Memory B cell (primary cell): Measurements from ENCODE around the gene AJAP1.

Source experiments
- ATAC-seq: fragments of 150-1000 bp; cut with Tn5 transposase; 2 replicates; pipeline ENCODE4 v1.10.0; 2021; ENCODE audit warnings: low read depth, mild to moderate bottlenecking, moderate library complexity
- DNase-seq, 2 donors: peaks; one replicate each; pipeline ENCODE4 v3.0.0; 2022; ENCODE audit warnings: low spot score in 2 of 2
- H3K27ac Mint-ChIP-seq: one replicate; pipeline ENCODE4 v1.8.0; 2022; ENCODE audit warnings: mild to moderate bottlenecking, moderate library complexity, mixed read lengths
- H3K27me3 Mint-ChIP-seq: one replicate; pipeline ENCODE4 v1.8.0; 2022; ENCODE audit warnings: mixed read lengths
- H3K36me3 Mint-ChIP-seq: one replicate; pipeline ENCODE4 v1.8.0; 2022; ENCODE audit warnings: mild to moderate bottlenecking, mixed read lengths
- H3K4me1 Mint-ChIP-seq: one replicate; pipeline ENCODE4 v1.8.0; 2022; ENCODE audit warnings: mixed read lengths
- H3K4me3 Mint-ChIP-seq: one replicate; pipeline ENCODE4 v1.8.0; 2022; ENCODE audit warnings: mild to moderate bottlenecking, moderate library complexity, mixed read lengths
- H3K9me3 Mint-ChIP-seq: one replicate; pipeline ENCODE4 v1.8.0; 2022; ENCODE audit warnings: mixed read lengths

Gene AJAP1

DNA sequence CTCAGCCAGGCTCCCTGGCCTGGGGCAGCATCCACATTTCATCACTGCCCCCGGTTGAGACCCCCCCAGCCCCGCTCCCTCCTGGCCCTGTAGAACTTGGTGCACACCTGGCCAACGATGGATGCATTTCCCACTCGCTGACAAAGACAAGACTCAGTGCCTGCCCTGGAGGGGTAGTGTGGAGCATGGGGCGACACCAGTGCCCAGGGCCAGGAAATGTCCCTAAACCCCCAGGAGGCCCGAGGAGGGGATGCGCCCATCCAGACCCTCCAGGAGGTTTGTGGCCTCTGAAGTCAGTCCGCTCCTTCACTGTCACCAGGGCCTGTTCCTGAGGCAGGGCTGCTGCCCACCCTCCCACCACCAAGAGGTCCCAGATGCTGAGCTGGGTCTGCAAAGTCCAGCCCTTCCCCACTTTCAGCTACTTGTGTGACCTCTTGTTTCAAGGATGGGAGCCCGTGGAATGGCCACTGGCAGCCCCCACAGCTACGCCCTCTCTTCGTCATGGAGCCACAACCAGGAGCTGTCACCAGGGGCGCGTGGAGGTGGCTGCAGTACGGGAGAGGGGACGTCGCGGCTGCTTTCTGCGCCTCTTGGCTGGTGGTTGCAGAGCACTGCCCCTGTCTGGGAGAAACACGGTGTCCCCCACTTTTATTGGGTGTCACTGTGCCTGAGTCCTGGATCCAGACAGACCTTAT lies 35.7 kb downstream of the AJAP1 start:
- Mint-ChIP-seq H3K4me3 (no peak overlapping the region), H3K27me3 (peaks cover 1% of the 10 kb centered on the region), H3K4me1 (no peaks in the 10 kb centered on the region), H3K27ac (no peak overlapping the region), H3K36me3 (no peaks in the 10 kb centered on the region), H3K9me3 (no peaks in the 10 kb centered on the region)
- ATAC-seq (no peak), DNase-seq (no peak)

GRCh38 chr1:4690951-4691675 lies 36.7 kb downstream of the AJAP1 start:
- ATAC-seq (no peak), DNase-seq (no peak)
- Mint-ChIP-seq H3K27me3 (peaks cover 1% of the 10 kb centered on the region), H3K4me3 (no peak overlapping the region), H3K27ac (no peak overlapping the region), H3K4me1 (no peaks in the 10 kb centered on the region), H3K36me3 (no peaks in the 10 kb centered on the region), H3K9me3 (no peaks in the 10 kb centered on the region)

DNA sequence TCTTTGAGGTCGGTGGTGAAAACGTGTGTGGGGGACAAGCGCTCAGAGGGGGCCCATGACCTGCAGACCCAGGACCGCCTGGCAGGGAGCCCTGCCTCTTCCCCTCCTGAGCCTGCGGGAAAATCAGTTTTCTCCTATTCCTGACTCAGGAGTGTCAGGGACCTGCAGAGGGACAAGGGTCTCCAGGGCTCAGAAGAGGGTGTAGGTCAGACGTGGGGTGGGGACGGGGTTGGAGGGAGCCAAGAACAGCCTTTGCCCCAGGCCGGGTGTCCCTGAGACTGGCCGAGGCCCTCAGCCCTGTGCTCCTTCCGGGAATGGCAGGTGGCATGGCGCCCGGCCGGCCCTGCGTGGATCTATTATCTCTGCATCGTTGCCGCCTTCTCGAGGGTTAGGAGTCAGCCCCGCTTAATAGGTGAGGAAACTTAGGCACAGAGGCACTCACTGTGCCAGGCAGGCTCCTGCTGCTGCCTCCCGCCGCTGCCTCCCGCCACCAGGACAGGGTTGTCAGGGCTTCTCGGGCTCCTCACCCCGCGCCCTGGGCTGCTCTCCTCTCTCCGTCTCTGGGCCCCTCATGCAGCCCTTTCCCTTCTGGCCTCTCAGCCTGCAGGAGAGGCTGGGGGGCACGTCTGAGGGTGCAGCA lies 37.5 kb downstream of the AJAP1 start:
- no peak overlapping the region for H3K27ac Mint-ChIP-seq
- H3K9me3 Mint-ChIP-seq = no peaks in the 10 kb centered on the region
- H3K4me3 Mint-ChIP-seq = no peak overlapping the region
- H3K4me1 Mint-ChIP-seq = no peaks in the 10 kb centered on the region
- no peaks in the 10 kb centered on the region for H3K36me3 Mint-ChIP-seq
- ATAC-seq (no peak), DNase-seq (no peak)
- peaks cover 1% of the 10 kb centered on the region for H3K27me3 Mint-ChIP-seq

GRCh38 chr1:4692437-4692836 lies 38.0 kb downstream of the AJAP1 start:
- Mint-ChIP-seq H3K27ac (no peak overlapping the region), H3K27me3 (peaks cover 1% of the 10 kb centered on the region), H3K36me3 (no peaks in the 10 kb centered on the region), H3K4me3 (no peak overlapping the region), H3K4me1 (no peaks in the 10 kb centered on the region), H3K9me3 (no peaks in the 10 kb centered on the region)
- no peak for ATAC-seq
- DNase-seq = no peak

DNA sequence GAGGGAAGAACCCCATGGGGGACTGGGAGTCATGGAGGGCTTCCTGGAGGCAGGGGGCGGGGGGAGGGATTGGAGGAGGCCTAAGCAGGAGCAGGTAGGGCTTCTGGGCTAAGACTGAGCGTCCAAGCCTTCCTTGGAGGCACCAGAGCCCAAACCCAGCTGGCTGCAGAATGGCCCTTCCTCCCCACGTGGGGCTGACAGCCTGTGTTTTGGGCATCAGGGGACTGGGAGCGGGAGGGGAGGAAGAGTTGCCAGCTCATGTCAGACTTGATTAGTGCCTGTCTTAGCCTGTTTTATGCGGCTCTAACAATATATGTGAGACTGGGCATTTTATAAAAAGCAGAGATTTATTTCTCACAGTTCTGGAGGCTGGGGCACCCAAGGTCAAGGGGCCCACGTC lies 38.9 kb downstream of the AJAP1 start:
- Mint-ChIP-seq H3K27me3 (peaks cover 1% of the 10 kb centered on the region), H3K36me3 (no peaks in the 10 kb centered on the region)
- no peak for ATAC-seq

GRCh38 chr1:4693891-4694290 lies 39.5 kb downstream of the AJAP1 start:
- H3K9me3 Mint-ChIP-seq = no peaks in the 10 kb centered on the region
- ATAC-seq = no peak
- no peaks in the 10 kb centered on the region for H3K36me3 Mint-ChIP-seq
- H3K4me3 Mint-ChIP-seq = no peak overlapping the region
- H3K27me3 Mint-ChIP-seq = peaks cover 1% of the 10 kb centered on the region
- H3K27ac Mint-ChIP-seq = no peak overlapping the region
- no peak for DNase-seq
- no peaks in the 10 kb centered on the region for H3K4me1 Mint-ChIP-seq

More for the DNA sequence above, 38.9 kb downstream of the AJAP1 start:
- Mint-ChIP-seq H3K4me3 (no peak overlapping the region), H3K27ac (no peak overlapping the region), H3K4me1 (no peaks in the 10 kb centered on the region), H3K9me3 (no peaks in the 10 kb centered on the region)
- no peak for DNase-seq

- no peak overlapping the region for H3K4me3 Mint-ChIP-seq
- ATAC-seq (no peak), DNase-seq (no peak)
- H3K27me3 Mint-ChIP-seq = peaks cover 1% of the 10 kb centered on the region
- H3K9me3 Mint-ChIP-seq = no peaks in the 10 kb centered on the region
- H3K4me1 Mint-ChIP-seq = no peaks in the 10 kb centered on the region
- H3K36me3 Mint-ChIP-seq = no peaks in the 10 kb centered on the region
- no peak overlapping the region for H3K27ac Mint-ChIP-seq
Observed at GRCh38 chr1:4694492-4694891, 40.1 kb downstream of the AJAP1 start.

DNA sequence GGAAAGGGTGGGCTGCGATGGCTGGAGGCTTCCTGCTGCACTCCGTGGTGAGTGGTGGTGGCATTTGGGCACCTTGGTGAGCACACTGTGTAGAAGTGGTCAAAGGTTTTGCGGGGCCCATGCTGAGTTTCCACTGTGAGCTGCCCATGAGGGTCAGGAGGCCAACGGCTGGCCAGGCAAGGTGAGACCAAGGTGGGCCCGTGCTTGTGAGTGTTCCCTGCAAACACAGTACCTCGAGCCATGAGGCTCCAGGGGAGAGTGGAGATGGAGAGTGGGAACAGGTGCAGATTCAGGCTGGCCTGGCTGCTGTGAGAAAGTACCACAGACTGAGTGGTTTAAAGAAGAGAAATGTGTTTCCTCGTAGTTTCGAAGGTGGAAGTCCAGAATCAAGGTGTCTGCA lies 40.8 kb downstream of the AJAP1 start:
- Mint-ChIP-seq H3K4me3 (no peak overlapping the region), H3K36me3 (no peaks in the 10 kb centered on the region), H3K27me3 (peaks cover 1% of the 10 kb centered on the region), H3K27ac (no peak overlapping the region), H3K4me1 (no peaks in the 10 kb centered on the region), H3K9me3 (no peaks in the 10 kb centered on the region)
- no peak for ATAC-seq
- no peak for DNase-seq

GRCh38 chr1:4696161-4696745 lies 41.8 kb downstream of the AJAP1 start:
- H3K27ac Mint-ChIP-seq = no peak overlapping the region
- H3K4me3 Mint-ChIP-seq = no peak overlapping the region
- H3K4me1 Mint-ChIP-seq = no peaks in the 10 kb centered on the region
- no peak for DNase-seq
- H3K9me3 Mint-ChIP-seq = no peaks in the 10 kb centered on the region
- ATAC-seq = no peak
- peaks cover 1% of the 10 kb centered on the region for H3K27me3 Mint-ChIP-seq
- H3K36me3 Mint-ChIP-seq = no peaks in the 10 kb centered on the region

DNA sequence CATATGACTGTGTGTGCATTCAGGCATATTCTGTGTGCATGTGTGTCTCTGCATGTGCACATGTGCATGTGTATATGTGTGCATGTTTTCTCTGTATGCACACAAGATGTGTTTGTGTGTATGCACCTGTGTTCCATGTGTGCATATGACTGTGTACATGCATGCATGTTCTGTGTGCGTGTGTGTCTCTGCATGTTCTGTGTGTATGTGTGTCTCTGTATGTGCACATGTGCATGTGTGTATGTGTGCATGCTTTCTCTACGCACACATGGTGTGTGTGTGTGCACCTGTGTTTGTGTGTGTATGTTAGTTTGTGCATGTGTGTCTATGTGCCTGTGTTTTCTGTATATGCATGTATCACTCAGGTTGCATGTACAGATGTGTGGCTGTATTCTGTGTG lies 42.3 kb downstream of the AJAP1 start:
- H3K4me1 Mint-ChIP-seq = no peaks in the 10 kb centered on the region
- H3K36me3 Mint-ChIP-seq = no peaks in the 10 kb centered on the region
- no peak overlapping the region for H3K27ac Mint-ChIP-seq
- no peaks in the 10 kb centered on the region for H3K9me3 Mint-ChIP-seq
- peaks cover 1% of the 10 kb centered on the region for H3K27me3 Mint-ChIP-seq
- ATAC-seq (no peak), DNase-seq (no peak)
- no peak overlapping the region for H3K4me3 Mint-ChIP-seq

GRCh38 chr1:4697801-4698200 lies 43.4 kb downstream of the AJAP1 start:
- Mint-ChIP-seq H3K27me3 (peaks cover 4% of the 10 kb centered on the region), H3K9me3 (no peaks in the 10 kb centered on the region), H3K27ac (no peak overlapping the region), H3K4me1 (no peaks in the 10 kb centered on the region), H3K4me3 (no peak overlapping the region), H3K36me3 (no peaks in the 10 kb centered on the region)
- DNase-seq (no peak), ATAC-seq (no peak)

- no peak for ATAC-seq
Observed at GRCh38 chr1:4698911-4699310, 44.5 kb downstream of the AJAP1 start.

DNA sequence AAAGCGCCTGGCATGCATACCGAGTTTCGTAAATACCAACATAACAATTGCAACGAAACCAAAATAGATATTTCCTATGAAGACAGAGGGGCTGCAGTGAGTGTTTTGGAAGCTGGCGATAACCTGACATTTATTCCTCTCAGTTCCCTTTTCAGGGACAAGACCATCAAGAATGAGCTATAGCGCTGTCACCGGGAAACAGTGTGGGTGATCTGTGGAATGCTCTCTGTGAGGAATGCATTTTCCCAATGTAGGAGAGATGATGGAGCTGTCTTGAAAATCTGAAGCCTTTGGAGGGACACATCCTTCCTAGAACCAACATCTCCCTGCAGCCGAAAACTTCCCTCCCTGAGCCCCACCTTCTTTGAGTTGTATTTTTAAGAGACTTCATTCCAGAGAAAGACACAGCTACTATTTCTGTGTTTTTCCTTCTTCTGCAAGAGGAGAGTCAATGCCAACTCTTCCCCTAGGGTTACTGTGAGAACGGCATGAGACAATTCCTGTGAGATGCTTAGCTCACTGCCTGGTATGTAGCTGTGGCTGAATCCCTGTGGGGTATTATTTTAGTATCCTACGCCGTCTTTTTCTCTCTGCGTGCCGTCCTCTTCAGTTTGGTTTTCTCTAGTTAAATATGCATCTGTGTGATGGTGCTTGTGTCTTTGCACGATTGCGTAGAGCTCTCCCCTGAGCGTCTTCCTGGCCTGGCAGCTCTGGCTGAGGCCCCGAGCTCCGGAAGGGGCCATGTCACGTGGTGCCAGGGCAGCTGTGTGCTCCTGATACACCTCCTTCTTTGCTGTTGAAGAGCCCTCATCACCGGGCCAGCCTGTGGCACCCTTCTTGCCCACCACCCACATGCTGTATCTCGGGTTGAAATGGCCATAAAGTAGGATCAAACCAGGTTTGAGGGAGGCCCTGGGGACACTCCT lies 45.2 kb downstream of the AJAP1 start:
- no peaks in the 10 kb centered on the region for H3K36me3 Mint-ChIP-seq
- peaks cover 4% of the 10 kb centered on the region for H3K27me3 Mint-ChIP-seq
- no peak overlapping the region for H3K4me3 Mint-ChIP-seq
- ATAC-seq (no peak), DNase-seq (no peak)
- no peaks in the 10 kb centered on the region for H3K9me3 Mint-ChIP-seq
- no peak overlapping the region for H3K27ac Mint-ChIP-seq
- H3K4me1 Mint-ChIP-seq = no peaks in the 10 kb centered on the region

More at GRCh38 chr1:4698911-4699310, 44.5 kb downstream of the AJAP1 start:
- no peaks in the 10 kb centered on the region for H3K9me3 Mint-ChIP-seq
- no peaks in the 10 kb centered on the region for H3K4me1 Mint-ChIP-seq
- no peak overlapping the region for H3K4me3 Mint-ChIP-seq
- H3K27ac Mint-ChIP-seq = no peak overlapping the region
- H3K36me3 Mint-ChIP-seq = no peaks in the 10 kb centered on the region
- peaks cover 4% of the 10 kb centered on the region for H3K27me3 Mint-ChIP-seq
- no peak for DNase-seq
